ENCODE results near the gene SLC12A7. TPM values are rescaled to one million over a fixed set of nuclear protein-coding genes. Genes with fewer than 3 reads are reported as not detected.

Gene SLC12A7
- total and polyA plus RNA-seq, 2 of the 13 experiments (the other 11 are each of a cell fraction or from before 2014, with no cell fraction given) = 14.0 to 18.5 TPM

- no peak overlapping the region for H3K4me2 ChIP-seq (ENCODE audit: low read depth, low read length)
- H3K36me3 ChIP-seq (replicated peaks in 1 of 2; ENCODE audit: control insufficient read depth in 1 of 2, insufficient read depth in 2 of 2, low read length in 2 of 2) = no peaks in the 10 kb centered on the region
- TF ChIP-seq SNAI1 (CRISPR knock-in tag; IDR thresholded peaks at IDR 0.05; ENCODE audit: borderline replicate concordance) (no peak), NBN (conservative IDR thresholded peaks at IDR 0.05) (no peak), ZNF317 (CRISPR knock-in tag; IDR thresholded peaks at IDR 0.05) (no peak), MZF1 (CRISPR knock-in tag; IDR thresholded peaks at IDR 0.05; ENCODE audit: borderline replicate concordance) (no peak), ZBTB20 (CRISPR knock-in tag; IDR thresholded peaks at IDR 0.05; ENCODE audit: borderline replicate concordance, low read depth) (no peak), CENPX (CRISPR knock-in tag; IDR thresholded peaks at IDR 0.05) (no peak), PHB2 (IDR thresholded peaks at IDR 0.05; ENCODE audit: partially characterized antibody) (no peak), SCMH1 (CRISPR knock-in tag; IDR thresholded peaks at IDR 0.05; ENCODE audit: borderline replicate concordance) (no peak), MXD3 (CRISPR knock-in tag; IDR thresholded peaks at IDR 0.05) (no peak), ZNF138 (CRISPR knock-in tag; IDR thresholded peaks at IDR 0.05; ENCODE audit: low read depth) (no peak)
- TF ChIP-seq, protein P1, sequence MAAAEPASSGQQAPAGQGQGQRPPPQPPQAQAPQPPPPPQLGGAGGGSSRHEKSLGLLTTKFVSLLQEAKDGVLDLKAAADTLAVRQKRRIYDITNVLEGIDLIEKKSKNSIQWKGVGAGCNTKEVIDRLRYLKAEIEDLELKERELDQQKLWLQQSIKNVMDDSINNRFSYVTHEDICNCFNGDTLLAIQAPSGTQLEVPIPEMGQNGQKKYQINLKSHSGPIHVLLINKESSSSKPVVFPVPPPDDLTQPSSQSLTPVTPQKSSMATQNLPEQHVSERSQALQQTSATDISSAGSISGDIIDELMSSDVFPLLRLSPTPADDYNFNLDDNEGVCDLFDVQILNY (CRISPR knock-in tag; conservative IDR thresholded peaks at IDR 0.05) = no peak
- ATAC-seq (no peak), FAIRE-seq (no peak), DNase-seq (ENCODE audit: low spot score) (no peak)
- no TSS peak for BruUV-seq (replicated peaks)
- no peaks in the 10 kb centered on the region for H3K79me2 ChIP-seq (ENCODE audit: insufficient read depth, low read length)
- 56% methylated on average over 15 of the region's 19 CpGs for WGBS (ENCODE audit: low lambda C conversion rate)
- H3K9ac ChIP-seq (ENCODE audit: insufficient read depth, low read depth, low read length) = no peak overlapping the region
- intact Hi-C loops (cut with micrococcal nuclease; ENCODE audit: unreplicated experiment) = no loop called here
- H3K27ac ChIP-seq (ENCODE audit: extremely low read length, insufficient read depth, low read length) = no peak overlapping the region
- peaks cover 27 to 86% of the 10 kb centered on the region in 2 experiments for H3K27me3 ChIP-seq (ENCODE audit: control insufficient read depth in 1 of 2, insufficient read depth in 2 of 2, low read length in 2 of 2)
- no peak overlapping the region for H3K4me3 ChIP-seq (replicated peaks in 1 of 3; ENCODE audit: insufficient read depth in 1 of 3, low read depth in 2 of 3, low read length in 3 of 3)
- in situ Hi-C loops (cut with HindIII; ENCODE audit: extremely low pct_ligation_motif_present, low pct_unique_long_range_greater_than_20kb) = no loop called here
- POLR2A ChIA-PET = interaction anchor here (0.9 to 6.1 kb wide), 3 partner anchors 8 to 45 kb away, joined by 5 to 91 read pairs (median 5); no protein-coding TSS in a partner anchor
- CTCF ChIA-PET (ENCODE audit: low intra/inter-chr PET ratio, low total read pairs) = no interaction called here
- peaks cover 51% of the 10 kb centered on the region for H3K4me1 ChIP-seq (ENCODE audit: insufficient read depth, low read length)
- no peak overlapping the region for H2AFZ ChIP-seq (ENCODE audit: low read length)
- H4K20me1 ChIP-seq (ENCODE audit: insufficient read depth, low read length) = no peaks in the 10 kb centered on the region
- no peaks in the 10 kb centered on the region for H3K9me3 ChIP-seq (ENCODE audit: low read length)
Measured at GRCh38 chr5:1116109-1116740, 4.4 kb upstream of the SLC12A7 start.
